GM23338 (cell line): Measurements from ENCODE around the gene ST6GALNAC4. TPM values are rescaled to one million over a fixed set of nuclear protein-coding genes. Genes with fewer than 3 reads are reported as not detected.

Experiments
- JUNB ChIP-seq: IDR thresholded peaks from one replicate; pipeline ENCODE4 v1.6.1; 2016; ENCODE audit warnings: antibody characterized with exemption; ENCODE audit not compliant: unreplicated experiment
- NANOG ChIP-seq: IDR thresholded peaks from 2 replicates; pipeline ENCODE4 v1.6.1; 2016; ENCODE audit warnings: antibody characterized with exemption, borderline replicate concordance
- microRNA-seq: library from miRNA; unstranded; fragments of <30 nt; microRNA quantifications from one replicate; pipeline ENCODE4, GENCODE V29; 2017
- polyA plus RNA-seq: library from polyadenylated mRNA; unstranded; fragments of >200 nt; fragmentation: Nextera tagmentation; extraction: Ambion mirVana; gene quantifications from 2 replicates; pipeline ENCODE4 v1.2.1, GENCODE V29; 2016
- small RNA-seq: library from RNA; depleted of rRNA; stranded (forward); fragments of <200 nt; gene quantifications from one replicate; pipeline ENCODE3, GENCODE V24; 2014; ENCODE audit warnings: low replicate concordance
- total RNA-seq: library from RNA; depleted of rRNA; stranded (reverse); fragments of >200 nt; shearing (Covaris generic); gene quantifications from 2 replicates; pipeline ENCODE4 v1.2.3, GENCODE V29; 2014; rRNA removed
- TF ChIP-seq, protein P1 (sequence below): IDR thresholded peaks from 2 replicates; pipeline ENCODE4 v1.6.1; 2016; ENCODE audit warnings: antibody characterized with exemption

The ST6GALNAC4 gene
- total and polyA plus RNA-seq, 2 experiments from 2014 or later = 8.1 to 35.3 TPM

DNA sequence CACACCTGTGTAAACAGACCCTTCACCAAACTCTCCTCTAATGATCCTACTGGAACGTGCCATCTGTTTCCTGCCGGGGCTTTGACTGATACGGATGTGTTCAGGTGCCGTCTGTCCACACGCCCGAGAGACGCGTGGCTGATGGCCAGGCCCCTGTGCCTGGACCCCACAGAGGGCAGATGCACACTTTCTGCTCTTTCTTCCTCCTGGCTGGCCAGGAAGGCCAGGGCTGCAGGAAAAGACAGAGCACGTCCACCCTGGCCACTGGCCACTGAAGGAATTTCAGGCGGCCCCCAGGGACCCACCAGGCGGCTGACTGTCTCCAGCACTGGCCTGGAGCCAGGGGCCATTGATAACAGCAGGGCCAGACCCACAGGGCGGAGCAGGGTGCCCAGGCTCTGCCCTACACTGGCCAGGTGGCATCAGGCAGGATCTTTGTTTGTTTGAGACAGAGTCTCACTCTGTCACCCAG, 58.8 kb downstream of the ST6GALNAC4 start (continued):
- TF ChIP-seq, protein P1, sequence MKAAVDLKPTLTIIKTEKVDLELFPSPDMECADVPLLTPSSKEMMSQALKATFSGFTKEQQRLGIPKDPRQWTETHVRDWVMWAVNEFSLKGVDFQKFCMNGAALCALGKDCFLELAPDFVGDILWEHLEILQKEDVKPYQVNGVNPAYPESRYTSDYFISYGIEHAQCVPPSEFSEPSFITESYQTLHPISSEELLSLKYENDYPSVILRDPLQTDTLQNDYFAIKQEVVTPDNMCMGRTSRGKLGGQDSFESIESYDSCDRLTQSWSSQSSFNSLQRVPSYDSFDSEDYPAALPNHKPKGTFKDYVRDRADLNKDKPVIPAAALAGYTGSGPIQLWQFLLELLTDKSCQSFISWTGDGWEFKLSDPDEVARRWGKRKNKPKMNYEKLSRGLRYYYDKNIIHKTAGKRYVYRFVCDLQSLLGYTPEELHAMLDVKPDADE = no peak
- no peak for TF ChIP-seq JUNB
- TF ChIP-seq NANOG = no peak

Small RNA genes lying within 50 kb of the gene (microRNA-seq; reads per million reads assigned to microRNA genes)
- gene MIR4672 = not detected

Small RNA genes lying within 50 kb of the gene (small RNA-seq; reads per million reads assigned to genes)
- gene MIR4672 = not detected

Other genes with a start within 250 kb of the ST6GALNAC4 start
- gene CFAP157, start 210.1 kb downstream of the ST6GALNAC4 start, total RNA-seq = 0.17 TPM in 1 of 2 replicates, not detected in the other
- gene CFAP157, start 210.1 kb downstream of the ST6GALNAC4 start, polyA plus RNA-seq = 0.55 and 0.78 TPM in 2 replicates
- 9.5 and 15.1 TPM in 2 replicates for gene PTRH1, start 201.4 kb downstream of the ST6GALNAC4 start, total RNA-seq
- 18.6 and 18.9 TPM in 2 replicates for gene PTRH1, start 201.4 kb downstream of the ST6GALNAC4 start, polyA plus RNA-seq
- gene TTC16, start 201.0 kb downstream of the ST6GALNAC4 start, total RNA-seq = not detected in 2 replicates
- not detected in 2 replicates for gene TTC16, start 201.0 kb downstream of the ST6GALNAC4 start, polyA plus RNA-seq
- gene TOR2A, start 181.7 kb downstream of the ST6GALNAC4 start, total RNA-seq = 21.1 and 23.5 TPM in 2 replicates
- gene TOR2A, start 181.7 kb downstream of the ST6GALNAC4 start, polyA plus RNA-seq = 14.4 TPM in 2 replicates
- gene SH2D3C, start 138.4 kb downstream of the ST6GALNAC4 start, total RNA-seq = 4.5 and 7.3 TPM in 2 replicates
- gene SH2D3C, start 138.4 kb downstream of the ST6GALNAC4 start, polyA plus RNA-seq = 4.2 and 4.4 TPM in 2 replicates
- gene CDK9, start 131.0 kb downstream of the ST6GALNAC4 start, total RNA-seq = 63.9 and 84.3 TPM in 2 replicates
- 49.7 and 58.5 TPM in 2 replicates for gene CDK9, start 131.0 kb downstream of the ST6GALNAC4 start, polyA plus RNA-seq
- gene FPGS, start 114.2 kb downstream of the ST6GALNAC4 start, total RNA-seq = 87.2 and 92.4 TPM in 2 replicates
- gene FPGS, start 114.2 kb downstream of the ST6GALNAC4 start, polyA plus RNA-seq = 40.7 and 43.5 TPM in 2 replicates
- 1.4 and 3.0 TPM in 2 replicates for gene ENG, start 62.4 kb downstream of the ST6GALNAC4 start, total RNA-seq
- gene ENG, start 62.4 kb downstream of the ST6GALNAC4 start, polyA plus RNA-seq = 2.6 TPM in 2 replicates
- gene AK1, start 39.4 kb downstream of the ST6GALNAC4 start, total RNA-seq = 6.7 and 16.2 TPM in 2 replicates
- gene AK1, start 39.4 kb downstream of the ST6GALNAC4 start, polyA plus RNA-seq = 35.5 and 36.3 TPM in 2 replicates
- 39.2 and 46.3 TPM in 2 replicates for gene ST6GALNAC6, start 17.4 kb downstream of the ST6GALNAC4 start, total RNA-seq
- gene ST6GALNAC6, start 17.4 kb downstream of the ST6GALNAC4 start, polyA plus RNA-seq = 20.7 and 21.5 TPM in 2 replicates
- 7.5 and 13.4 TPM in 2 replicates for gene PIP5KL1, start 13.7 kb upstream of the ST6GALNAC4 start, total RNA-seq
- 19.5 and 25.1 TPM in 2 replicates for gene PIP5KL1, start 13.7 kb upstream of the ST6GALNAC4 start, polyA plus RNA-seq
- gene DPM2, start 20.8 kb upstream of the ST6GALNAC4 start, total RNA-seq = 29.0 and 36.6 TPM in 2 replicates
- gene DPM2, start 20.8 kb upstream of the ST6GALNAC4 start, polyA plus RNA-seq = 92.2 and 92.4 TPM in 2 replicates
- 21.5 and 22.4 TPM in 2 replicates for gene EEIG1, start 63.9 kb upstream of the ST6GALNAC4 start, total RNA-seq
- gene EEIG1, start 63.9 kb upstream of the ST6GALNAC4 start, polyA plus RNA-seq = 11.2 and 11.5 TPM in 2 replicates
- 5.5 and 6.7 TPM in 2 replicates for gene NAIF1, start 150.3 kb upstream of the ST6GALNAC4 start, total RNA-seq
- 4.0 and 4.9 TPM in 2 replicates for gene NAIF1, start 150.3 kb upstream of the ST6GALNAC4 start, polyA plus RNA-seq
- 21.2 and 27.0 TPM in 2 replicates for gene SLC25A25, start 151.2 kb upstream of the ST6GALNAC4 start, total RNA-seq
- gene SLC25A25, start 151.2 kb upstream of the ST6GALNAC4 start, polyA plus RNA-seq = 6.1 and 7.1 TPM in 2 replicates
- 108 and 124 TPM in 2 replicates for gene PTGES2, start 210.7 kb upstream of the ST6GALNAC4 start, total RNA-seq
- gene PTGES2, start 210.7 kb upstream of the ST6GALNAC4 start, polyA plus RNA-seq = 56.3 and 59.7 TPM in 2 replicates
- gene LCN2, start 232.4 kb upstream of the ST6GALNAC4 start, total RNA-seq = 0.27 TPM in 1 of 2 replicates, not detected in the other
- 2.0 and 2.7 TPM in 2 replicates for gene LCN2, start 232.4 kb upstream of the ST6GALNAC4 start, polyA plus RNA-seq
- 246 and 276 TPM in 2 replicates for gene BBLN, start 243.2 kb upstream of the ST6GALNAC4 start, total RNA-seq
- 171 and 177 TPM in 2 replicates for gene BBLN, start 243.2 kb upstream of the ST6GALNAC4 start, polyA plus RNA-seq